Astrocyte (in vitro differentiated cells and primary cell): ENCODE measurements around the gene FBN1. TPM values are rescaled to one million over a fixed set of nuclear protein-coding genes. Genes with fewer than 3 reads are reported as not detected.

ENCODE experiments used
- DNase-seq: peaks from one replicate; pipeline ENCODE4 v3.0.0-alpha.2; 2010; ENCODE audit warnings: low read depth
- FAIRE-seq: peaks from 2 replicates; lab custom pipeline; 2011; peaks lifted over from hg19 to GRCh38; lab: Jason Lieb, UNC
- H2AFZ ChIP-seq: 2 replicates; pipeline ENCODE4 v1.6.0; 2012; ENCODE audit warnings: low read depth, low read length, inconsistent platforms
- H3K27ac ChIP-seq: 2 replicates; pipeline ENCODE4 v1.5.1; 2011; ENCODE audit warnings: low read depth, low read length, inconsistent platforms
- H3K27me3 ChIP-seq: 2 replicates; pipeline ENCODE4 v1.6.0; 2011; ENCODE audit warnings: low read length, inconsistent platforms; ENCODE audit not compliant: insufficient read depth
- H3K36me3 ChIP-seq: 2 replicates; pipeline ENCODE4 v1.5.1; 2011; ENCODE audit warnings: low read length, inconsistent platforms; ENCODE audit not compliant: insufficient read depth
- H3K4me1 ChIP-seq: 2 replicates; pipeline ENCODE4 v1.5.1; 2011; ENCODE audit warnings: low read length, inconsistent platforms; ENCODE audit not compliant: insufficient read depth
- H3K4me2 ChIP-seq: 2 replicates; pipeline ENCODE4 v1.6.0; 2012; ENCODE audit warnings: low read length, inconsistent platforms
- H3K4me3 ChIP-seq: 2 replicates; pipeline ENCODE4 v1.5.1; 2011; ENCODE audit warnings: low read depth, mild to moderate bottlenecking, low read length, inconsistent platforms; ENCODE audit not compliant: insufficient read depth
- H3K79me2 ChIP-seq: 2 replicates; pipeline ENCODE4 v1.6.0; 2012; ENCODE audit warnings: mild to moderate bottlenecking, low read length, inconsistent platforms; ENCODE audit not compliant: insufficient read depth
- H3K9ac ChIP-seq: 2 replicates; pipeline ENCODE4 v1.6.0; 2012; ENCODE audit warnings: mild to moderate bottlenecking, low read length, inconsistent platforms
- H3K9me3 ChIP-seq: 2 replicates; pipeline ENCODE4 v1.5.1; 2012; ENCODE audit warnings: low read depth, mild to moderate bottlenecking, low read length, inconsistent platforms; ENCODE audit not compliant: insufficient read depth
- H4K20me1 ChIP-seq: 2 replicates; pipeline ENCODE4 v1.6.0; 2012; ENCODE audit warnings: low read length, inconsistent platforms; ENCODE audit not compliant: insufficient read depth
- H3K27ac Mint-ChIP-seq: one replicate; pipeline ENCODE4 v1.8.0; 2021; ENCODE audit warnings: mild to moderate bottlenecking, mixed read lengths; ENCODE audit not compliant: unreplicated experiment
- H3K27me3 Mint-ChIP-seq: one replicate; pipeline ENCODE4 v1.8.0; 2021; ENCODE audit warnings: low read depth, mixed read lengths; ENCODE audit not compliant: unreplicated experiment
- H3K36me3 Mint-ChIP-seq: one replicate; pipeline ENCODE4 v1.8.0; 2021; ENCODE audit warnings: low read depth, mixed read lengths; ENCODE audit not compliant: unreplicated experiment
- H3K4me1 Mint-ChIP-seq: one replicate; pipeline ENCODE4 v1.8.0; 2021; ENCODE audit warnings: low read depth, mixed read lengths; ENCODE audit not compliant: unreplicated experiment
- H3K4me3 Mint-ChIP-seq: one replicate; pipeline ENCODE4 v1.8.0; 2021; ENCODE audit warnings: mild to moderate bottlenecking, moderate library complexity, mixed read lengths; ENCODE audit not compliant: unreplicated experiment
- H3K9me3 Mint-ChIP-seq: one replicate; pipeline ENCODE4 v1.8.0; 2021; ENCODE audit warnings: mild to moderate bottlenecking, mixed read lengths; ENCODE audit not compliant: unreplicated experiment
- EZH2 ChIP-seq: IDR thresholded peaks from 2 replicates; pipeline ENCODE4 v1.6.1; 2012; ENCODE audit warnings: mild to moderate bottlenecking, low read length, inconsistent platforms; ENCODE audit not compliant: insufficient read depth
- total RNA-seq: library from RNA; stranded (reverse); gene quantifications from 2 replicates; pipeline ENCODE4 v1.2.1, GENCODE V29; 2021
- TF ChIP-seq, protein P1 (sequence below): IDR thresholded peaks from 2 replicates; pipeline ENCODE4 v1.5.1; 2011; ENCODE audit warnings: low read depth, mild to moderate bottlenecking, inconsistent platforms, low read length, moderate library complexity; ENCODE audit not compliant: insufficient read depth

FBN1 gene
- total RNA-seq, 1 donor from 2014 or later, result 210 TPM

- Histone ChIP-seq H3K9me3 (no peaks in the 10 kb centered on the region), H3K4me1 (peaks cover 31% of the 10 kb centered on the region), H3K9ac (peak overlapping the region; percentile 69), H3K79me2 (peaks cover 96% of the 10 kb centered on the region), H3K4me2 (peak overlapping the region; percentile 71), H3K27me3 (no peaks in the 10 kb centered on the region), H2AFZ (no peak overlapping the region), H3K36me3 (peaks cover 15% of the 10 kb centered on the region), H4K20me1 (peaks cover 22% of the 10 kb centered on the region), H3K4me3 (peak overlapping the region; percentile 4), H3K27ac (peak overlapping the region; percentile 85)
- H3K4me3 Mint-ChIP-seq, result no peak overlapping the region
- no peak for TF ChIP-seq EZH2
- TF ChIP-seq, protein P1, sequence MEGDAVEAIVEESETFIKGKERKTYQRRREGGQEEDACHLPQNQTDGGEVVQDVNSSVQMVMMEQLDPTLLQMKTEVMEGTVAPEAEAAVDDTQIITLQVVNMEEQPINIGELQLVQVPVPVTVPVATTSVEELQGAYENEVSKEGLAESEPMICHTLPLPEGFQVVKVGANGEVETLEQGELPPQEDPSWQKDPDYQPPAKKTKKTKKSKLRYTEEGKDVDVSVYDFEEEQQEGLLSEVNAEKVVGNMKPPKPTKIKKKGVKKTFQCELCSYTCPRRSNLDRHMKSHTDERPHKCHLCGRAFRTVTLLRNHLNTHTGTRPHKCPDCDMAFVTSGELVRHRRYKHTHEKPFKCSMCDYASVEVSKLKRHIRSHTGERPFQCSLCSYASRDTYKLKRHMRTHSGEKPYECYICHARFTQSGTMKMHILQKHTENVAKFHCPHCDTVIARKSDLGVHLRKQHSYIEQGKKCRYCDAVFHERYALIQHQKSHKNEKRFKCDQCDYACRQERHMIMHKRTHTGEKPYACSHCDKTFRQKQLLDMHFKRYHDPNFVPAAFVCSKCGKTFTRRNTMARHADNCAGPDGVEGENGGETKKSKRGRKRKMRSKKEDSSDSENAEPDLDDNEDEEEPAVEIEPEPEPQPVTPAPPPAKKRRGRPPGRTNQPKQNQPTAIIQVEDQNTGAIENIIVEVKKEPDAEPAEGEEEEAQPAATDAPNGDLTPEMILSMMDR, result no peak
- no peaks in the 10 kb centered on the region for H3K9me3 Mint-ChIP-seq
- H3K27me3 Mint-ChIP-seq, result no peaks in the 10 kb centered on the region
- peak overlapping the region; percentile 12 for H3K27ac Mint-ChIP-seq
- DNase-seq, result peak; percentile 83
- peak; percentile 99 for FAIRE-seq
- peaks cover 28% of the 10 kb centered on the region for H3K4me1 Mint-ChIP-seq
- H3K36me3 Mint-ChIP-seq, result peaks cover 11% of the 10 kb centered on the region
These were observed 79.7 kb downstream of the FBN1 start for GRCh38 chr15:48565560-48566482.

- Histone ChIP-seq H3K27ac (peak overlapping the region; percentile 13), H3K9me3 (no peaks in the 10 kb centered on the region), H2AFZ (no peak overlapping the region), H3K4me3 (no peak overlapping the region), H3K36me3 (peaks cover 8% of the 10 kb centered on the region), H4K20me1 (peaks cover 30% of the 10 kb centered on the region), H3K4me1 (peaks cover 35% of the 10 kb centered on the region), H3K79me2 (peaks cover 96% of the 10 kb centered on the region), H3K27me3 (no peaks in the 10 kb centered on the region), H3K9ac (no peak overlapping the region), H3K4me2 (no peak overlapping the region)
- no peak for DNase-seq
- no peaks in the 10 kb centered on the region for H3K27me3 Mint-ChIP-seq
- H3K4me3 Mint-ChIP-seq, result no peak overlapping the region
- TF ChIP-seq, protein P1, result no peak
- TF ChIP-seq EZH2, result no peak
- FAIRE-seq, result no peak
- peaks cover 28% of the 10 kb centered on the region for H3K4me1 Mint-ChIP-seq
- H3K36me3 Mint-ChIP-seq, result peaks cover 6% of the 10 kb centered on the region
- no peak overlapping the region for H3K27ac Mint-ChIP-seq
- no peaks in the 10 kb centered on the region for H3K9me3 Mint-ChIP-seq
These were observed 80.8 kb downstream of the FBN1 start for GRCh38 chr15:48564690-48565089.
